CD4-positive, alpha-beta T cell (primary cell): ENCODE data around the gene ZBTB20. TPM values are rescaled to one million over a fixed set of nuclear protein-coding genes. Genes with fewer than 3 reads are reported as not detected.
A peak's percentile ranks its signal among the peaks of the same experiment; 100 is the strongest.

ENCODE experiments used
- ATAC-seq: fragments of 200-7000 bp; cut with Tn5 transposase; one replicate; pipeline ENCODE4 v1.10.0; 2022; ENCODE audit warnings: mild to moderate bottlenecking; ENCODE audit not compliant: poor library complexity
- CTCF ChIA-PET: fragments of 350-600 bp; sonication (Branson Sonifier 250); formaldehyde crosslinking; loops from one replicate; lab custom pipeline; 2021; ENCODE audit warnings: antibody characterized with exemption, inconsistent platforms; lab: Charles Lee
- POLR2A ChIA-PET: fragments of 350-600 bp; sonication (Branson Sonifier 250); formaldehyde crosslinking; loops from one replicate; lab custom pipeline; 2021; ENCODE audit warnings: antibody characterized with exemption, inconsistent platforms; lab: Charles Lee
- DNase-seq, 14 experiments: peaks; one replicate each; pipeline ENCODE4 v3.0.0-alpha.2; 2013 to 2020; ENCODE audit warnings: mixed read lengths in 2 of 14
- H3K27ac ChIP-seq, 2 donors: one replicate each; pipeline versions ENCODE4 v1.5.1 to v1.7.0; 2013; ENCODE audit warnings: low read length in 2 of 2, low read depth in 1 of 2, mild to moderate bottlenecking in 1 of 2
- H3K27me3 ChIP-seq, 2 experiments: 1 replicate in 1 of 2; 2 replicates in 1 of 2; pipeline versions ENCODE4 v1.6.1 to v1.7.0; 2013; ENCODE audit warnings: low read length in 2 of 2, control low read depth in 1 of 2, mild to moderate bottlenecking in 1 of 2, moderate library complexity in 1 of 2; ENCODE audit not compliant: insufficient read depth in 2 of 2, control insufficient read depth in 1 of 2
- H3K36me3 ChIP-seq: one replicate; pipeline ENCODE4 v1.6.1; 2013; ENCODE audit warnings: low read length, control low read depth; ENCODE audit not compliant: insufficient read depth
- H3K4me1 ChIP-seq: one replicate; pipeline ENCODE4 v1.6.1; 2013; ENCODE audit warnings: low read length, control low read depth; ENCODE audit not compliant: insufficient read depth
- H3K4me3 ChIP-seq: one replicate; pipeline ENCODE4 v1.5.1; 2013; ENCODE audit warnings: mild to moderate bottlenecking, low read length, moderate library complexity
- H3K9me3 ChIP-seq, 2 experiments: 1 replicate in 1 of 2; 2 replicates in 1 of 2; pipeline versions ENCODE4 v1.6.1 to v1.7.0; 2013; ENCODE audit warnings: low read length in 2 of 2, mild to moderate bottlenecking in 2 of 2, control low read depth in 1 of 2, moderate library complexity in 1 of 2; ENCODE audit not compliant: control insufficient read depth in 1 of 2, insufficient read depth in 1 of 2
- H3K27ac Mint-ChIP-seq: one replicate; pipeline ENCODE4 v1.8.0; 2020; ENCODE audit warnings: mixed read lengths
- H3K27me3 Mint-ChIP-seq: one replicate; pipeline ENCODE4 v1.8.0; 2021; ENCODE audit warnings: mixed read lengths
- H3K36me3 Mint-ChIP-seq: one replicate; pipeline ENCODE4 v1.8.0; 2021; ENCODE audit warnings: low read depth, mixed read lengths
- H3K4me1 Mint-ChIP-seq: one replicate; pipeline ENCODE4 v1.8.0; 2021; ENCODE audit warnings: low read depth, mixed read lengths
- H3K4me3 Mint-ChIP-seq: one replicate; pipeline ENCODE4 v1.8.0; 2020; ENCODE audit warnings: mild to moderate bottlenecking, mixed read lengths
- H3K9me3 Mint-ChIP-seq: one replicate; pipeline ENCODE4 v1.8.0; 2020; ENCODE audit warnings: mixed read lengths
- CTCF ChIP-seq: fragments of 200-600 bp; IDR thresholded peaks from one replicate; pipeline ENCODE4 v1.8.0; 2022; ENCODE audit warnings: antibody characterized with exemption, mild to moderate bottlenecking
- intact Hi-C, 2 experiments: fragments of 100-400 bp; cut with DNase I in 1 of 2; cut with micrococcal nuclease in 1 of 2; formaldehyde crosslinking; loops; one replicate each; pipeline versions ENCODE4 v1.15.1 to v1.9.0; 2023 to 2025; cut with DNase I, micrococcal nuclease
- total RNA-seq, 174 experiments: library from RNA in 2 of 174; stranded (reverse) in 2 of 174; gene quantifications; one replicate each; pipeline ENCODE4 v1.2.3 and lab custom pipeline; 2021 to 2026

The ZBTB20 gene
- total RNA-seq, 2 experiments from 2014 or later, result 41.6 to 47.4 TPM

GRCh38 chr3:114332342-114333179 is 814.5 kb downstream of the ZBTB20 start:
- Mint-ChIP-seq H3K4me1 (peaks cover 53% of the 10 kb centered on the region), H3K9me3 (no peaks in the 10 kb centered on the region), H3K27ac (peak overlapping the region; percentile 81), H3K36me3 (peaks cover 56% of the 10 kb centered on the region), H3K4me3 (no peak overlapping the region), H3K27me3 (no peaks in the 10 kb centered on the region)
- CTCF ChIA-PET, result no interaction called here
- no peaks in the 10 kb centered on the region for H3K9me3 ChIP-seq
- peak in 2 of 14 experiments; percentile 34 to 50 for DNase-seq
- intact Hi-C loops, result loop anchor here in 1 of 2 experiments (5.0 kb wide), 1 partner anchor 120 kb away; no protein-coding TSS in a partner anchor
- TF ChIP-seq CTCF, result no peak
- no peaks in the 10 kb centered on the region for H3K36me3 ChIP-seq
- peaks cover 20% of the 10 kb centered on the region for H3K4me1 ChIP-seq
- POLR2A ChIA-PET, result no interaction called here
- H3K4me3 ChIP-seq, result no peak overlapping the region
- no peaks in the 10 kb centered on the region for H3K27me3 ChIP-seq
- peak overlapping the region in 1 of 2 donors; percentile 2 for H3K27ac ChIP-seq
- ATAC-seq, result peak; percentile 51

- CTCF ChIA-PET, result interaction anchor here (1.4 kb wide), 1 partner anchor 41 kb away, joined by 3 read pairs; no protein-coding TSS in a partner anchor
- H3K27me3 ChIP-seq, result no peaks in the 10 kb centered on the region
- Mint-ChIP-seq H3K9me3 (no peaks in the 10 kb centered on the region), H3K27ac (peak overlapping the region; percentile 81), H3K4me3 (no peak overlapping the region), H3K27me3 (no peaks in the 10 kb centered on the region), H3K4me1 (peaks cover 59% of the 10 kb centered on the region), H3K36me3 (peaks cover 49% of the 10 kb centered on the region)
- intact Hi-C loops, result loop anchor here in 1 of 2 experiments (5.0 kb wide), 1 partner anchor 119 kb away; no protein-coding TSS in a partner anchor
- H3K9me3 ChIP-seq, result no peaks in the 10 kb centered on the region
- H3K27ac ChIP-seq, result no peak overlapping the region
- no peak for ATAC-seq
- H3K4me1 ChIP-seq, result peaks cover 20% of the 10 kb centered on the region
- DNase-seq, result no peak
- no peaks in the 10 kb centered on the region for H3K36me3 ChIP-seq
- H3K4me3 ChIP-seq, result no peak overlapping the region
- TF ChIP-seq CTCF, result no peak
- POLR2A ChIA-PET, result no interaction called here
These were observed 815.4 kb downstream of the ZBTB20 start for GRCh38 chr3:114331710-114332109.

GRCh38 chr3:114331007-114331406 is 816.1 kb downstream of the ZBTB20 start:
- Mint-ChIP-seq H3K4me1 (peaks cover 57% of the 10 kb centered on the region), H3K36me3 (peaks cover 44% of the 10 kb centered on the region)
- no peaks in the 10 kb centered on the region for H3K9me3 ChIP-seq

More at GRCh38 chr3:114331007-114331406, 816.1 kb downstream of the ZBTB20 start:
- no peak overlapping the region for H3K27ac ChIP-seq
- no peaks in the 10 kb centered on the region for H3K27me3 ChIP-seq
- H3K27ac Mint-ChIP-seq, result peak overlapping the region; percentile 81
- DNase-seq (no peak), ATAC-seq (no peak)
- intact Hi-C loops, result loop anchor here in 1 of 2 experiments (5.0 kb wide), 1 partner anchor 119 kb away; no protein-coding TSS in a partner anchor
- POLR2A ChIA-PET, result no interaction called here
- no peaks in the 10 kb centered on the region for H3K27me3 Mint-ChIP-seq
- H3K4me3 ChIP-seq, result no peak overlapping the region
- no peak overlapping the region for H3K4me3 Mint-ChIP-seq
- peaks cover 20% of the 10 kb centered on the region for H3K4me1 ChIP-seq
- no peak for TF ChIP-seq CTCF
- H3K36me3 ChIP-seq, result no peaks in the 10 kb centered on the region
- CTCF ChIA-PET, result interaction anchor here (0.6 to 1.4 kb wide), 2 partner anchors 14 to 40 kb away, joined by 3 read pairs; no protein-coding TSS in a partner anchor
- H3K9me3 Mint-ChIP-seq, result no peaks in the 10 kb centered on the region
